Activated CD4-positive, alpha-beta T cell treated with anti-CD3 and anti-CD28 coated beads for 1 hour (primary cell): Measurements from ENCODE around the gene KDSR.

ENCODE experiments used
- DNase-seq: peaks from one replicate; pipeline ENCODE4 v3.0.0-alpha.2; 2020

Gene KDSR, protein sequence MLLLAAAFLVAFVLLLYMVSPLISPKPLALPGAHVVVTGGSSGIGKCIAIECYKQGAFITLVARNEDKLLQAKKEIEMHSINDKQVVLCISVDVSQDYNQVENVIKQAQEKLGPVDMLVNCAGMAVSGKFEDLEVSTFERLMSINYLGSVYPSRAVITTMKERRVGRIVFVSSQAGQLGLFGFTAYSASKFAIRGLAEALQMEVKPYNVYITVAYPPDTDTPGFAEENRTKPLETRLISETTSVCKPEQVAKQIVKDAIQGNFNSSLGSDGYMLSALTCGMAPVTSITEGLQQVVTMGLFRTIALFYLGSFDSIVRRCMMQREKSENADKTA

DNA sequence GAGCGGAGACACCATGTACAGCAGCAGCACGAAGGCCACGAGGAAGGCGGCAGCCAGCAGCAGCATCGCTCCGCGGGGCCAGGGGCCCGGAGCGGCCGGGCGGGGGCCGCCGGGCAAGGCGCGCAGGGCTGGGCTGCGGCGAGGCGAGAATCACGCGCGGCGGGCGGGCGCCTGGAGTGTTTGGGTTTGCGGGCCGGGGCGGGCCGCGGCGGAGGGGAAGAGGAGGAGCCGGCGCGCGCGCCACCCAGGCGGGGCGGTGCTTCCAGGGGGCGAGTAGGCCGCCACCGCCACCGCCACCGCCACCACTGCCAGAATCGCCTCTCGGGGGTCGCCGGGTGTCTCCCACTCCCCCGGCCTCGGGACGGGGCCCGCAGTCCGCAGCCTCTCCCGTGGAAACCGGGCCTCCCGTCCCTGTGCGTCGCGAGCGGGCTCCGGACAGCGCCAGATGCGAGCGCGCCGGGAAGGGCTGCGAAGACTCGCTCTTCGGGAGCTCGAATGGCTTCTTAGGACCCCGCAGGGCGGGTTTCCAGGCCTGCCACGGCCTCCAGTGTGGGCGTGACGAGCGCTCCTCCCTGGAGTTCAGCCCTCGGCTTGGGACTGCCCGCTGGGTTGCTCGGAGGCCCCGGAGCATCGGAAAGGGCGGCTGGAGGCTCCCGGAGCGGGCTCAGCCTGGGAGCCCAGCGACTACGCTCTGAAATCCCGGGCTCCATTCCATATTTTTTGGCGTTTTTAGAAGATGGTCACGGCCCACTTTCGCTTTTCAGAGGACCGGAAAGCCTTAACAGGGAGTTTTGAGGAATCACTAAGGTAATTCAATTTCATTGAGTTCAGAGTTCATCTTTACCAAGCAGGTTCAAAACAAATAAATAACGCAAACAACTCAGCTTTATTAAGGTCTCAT, at the start of gene KDSR:
KDSR (minus strand) TSS at position 154 of the 901 bp plus-strand sequence; CDS start at position 66, 88 bp downstream.
- peak; percentile 66 for DNase-seq

DNA sequence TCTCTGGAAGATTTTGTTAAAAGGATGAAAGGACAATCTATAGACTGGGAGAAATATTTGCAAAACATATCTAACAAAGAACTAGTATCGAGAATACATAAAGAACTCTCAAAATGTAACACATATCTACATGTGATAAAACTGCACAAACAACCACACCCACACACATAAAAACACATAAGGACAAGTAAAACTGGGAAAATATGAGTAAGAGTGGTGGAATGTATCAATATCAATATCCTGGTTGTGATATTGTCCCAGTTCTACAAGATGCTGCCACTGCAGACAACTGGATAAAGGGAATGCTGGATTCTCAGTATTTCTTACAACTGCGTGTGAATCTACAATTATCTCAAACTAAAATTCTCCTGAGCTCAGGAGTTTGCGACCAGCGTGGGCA, 45.9 kb upstream of the KDSR start:
- DNase-seq, result no peak

DNA sequence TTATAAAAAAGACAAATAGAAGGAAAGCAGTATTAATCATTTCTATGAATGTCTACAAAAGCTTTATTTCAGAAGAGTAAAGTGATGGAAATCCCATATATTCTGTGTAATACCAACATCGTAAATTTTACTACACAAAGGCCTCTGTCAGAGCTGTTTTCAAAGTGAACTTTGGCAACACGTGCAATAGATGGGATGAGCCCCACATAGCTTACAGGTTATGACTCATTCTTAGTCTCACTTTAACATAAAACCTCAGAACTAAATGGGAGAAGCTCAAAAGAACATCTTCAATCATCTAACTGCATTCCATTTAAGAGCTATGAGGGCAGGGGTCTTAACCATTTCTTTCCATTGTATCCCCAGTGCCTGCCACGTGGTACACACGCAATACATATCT, 43.8 kb upstream of the KDSR start:
- DNase-seq, result no peak

DNA sequence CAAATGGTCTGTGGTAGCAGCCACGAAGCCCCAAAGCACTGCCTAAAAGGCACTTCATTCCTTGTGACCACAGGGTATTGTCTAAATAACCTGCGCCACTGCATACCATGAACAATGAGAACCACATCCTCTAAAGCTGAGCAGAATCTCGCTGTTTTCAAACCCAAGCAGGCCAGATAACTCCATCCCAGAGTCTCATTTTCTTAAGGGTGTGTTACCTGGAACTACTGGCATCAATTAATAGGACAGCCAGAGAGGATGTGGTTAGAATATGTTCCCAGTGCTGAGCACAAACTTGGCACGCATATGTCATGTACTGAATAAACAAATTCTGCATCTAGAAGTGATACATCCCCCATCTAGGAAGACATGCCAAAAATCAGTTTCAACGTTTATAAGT, 42.3 kb upstream of the KDSR start:
- no peak for DNase-seq

DNA sequence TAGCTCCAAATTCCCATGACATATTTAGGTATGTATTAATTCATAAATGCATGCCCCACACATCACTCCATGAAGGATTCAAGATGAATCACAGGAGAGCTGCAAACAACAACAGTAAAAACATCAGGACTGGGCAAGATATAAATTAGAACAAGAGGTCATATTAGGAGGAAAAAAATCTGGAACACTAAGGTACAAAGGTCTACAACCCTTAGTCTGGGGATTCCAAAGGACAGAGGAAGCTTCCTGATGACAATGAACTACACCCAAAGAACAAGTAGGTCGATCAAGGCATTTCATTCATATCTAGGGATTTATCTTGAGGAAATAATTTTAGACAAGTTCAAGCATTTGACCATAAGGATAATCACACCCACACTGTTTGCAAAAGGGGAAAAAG, 40.7 kb upstream of the KDSR start:
- DNase-seq, result no peak

DNA sequence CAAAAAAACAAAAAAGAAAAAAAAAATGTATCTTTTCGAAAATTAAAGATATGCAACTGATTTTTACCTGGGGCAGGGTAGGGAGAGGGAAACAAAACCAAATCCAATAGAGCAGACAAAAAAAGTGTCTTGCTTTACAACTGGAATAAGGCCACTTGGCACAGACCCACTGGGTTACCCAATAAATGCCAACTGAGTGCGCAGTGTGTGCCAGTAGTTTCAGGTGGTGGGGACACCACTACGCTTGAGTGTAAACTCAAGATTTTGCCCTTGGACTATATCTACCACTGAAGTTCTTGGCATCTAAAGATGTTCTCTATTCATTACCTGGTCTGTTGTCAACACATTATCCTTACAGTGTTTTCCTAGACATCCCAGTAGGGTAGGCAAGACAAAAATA, 39.0 kb upstream of the KDSR start:
- no peak for DNase-seq

DNA sequence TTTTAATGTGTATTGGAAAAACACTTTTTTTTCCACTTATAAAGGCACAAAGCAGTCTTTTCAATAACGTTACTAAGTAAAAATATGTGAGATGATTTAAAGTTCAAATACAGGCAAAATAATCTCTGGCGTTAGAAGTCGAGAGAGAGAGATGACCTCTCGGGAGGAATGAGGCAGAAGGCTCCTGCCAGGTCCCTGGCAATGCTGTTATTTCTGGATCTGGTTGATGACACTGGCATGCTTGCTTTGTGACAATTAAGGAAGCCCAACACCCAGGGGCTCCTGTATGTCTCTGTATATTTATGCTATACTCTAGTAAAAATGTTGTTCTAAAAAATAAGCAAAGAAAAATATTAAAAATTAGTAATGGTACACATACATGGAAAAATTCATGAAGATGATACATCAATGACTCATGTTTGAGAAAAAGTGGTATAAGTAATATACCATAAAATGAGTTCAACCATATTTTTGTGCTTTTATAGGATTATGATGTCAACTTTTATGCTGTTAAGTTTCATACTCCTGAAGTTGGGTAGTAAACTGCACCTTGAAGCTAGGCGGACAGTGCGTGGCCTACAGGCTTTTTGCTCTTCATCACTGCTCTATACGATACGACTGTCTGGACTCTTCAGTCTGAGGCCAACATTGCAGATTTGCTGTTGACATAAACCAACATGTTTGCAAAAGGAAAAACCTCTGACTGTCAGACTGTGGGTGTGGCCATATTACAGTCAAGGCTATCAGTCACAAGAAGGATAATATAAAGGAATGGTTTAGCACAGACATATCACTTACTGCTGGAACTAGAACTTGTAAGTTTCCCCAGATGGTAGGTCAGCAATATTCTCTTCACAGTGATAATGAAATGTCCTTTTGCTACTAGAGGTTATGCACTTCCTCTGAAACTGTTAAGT, 35.5 kb upstream of the KDSR start:
- DNase-seq, result no peak

DNA sequence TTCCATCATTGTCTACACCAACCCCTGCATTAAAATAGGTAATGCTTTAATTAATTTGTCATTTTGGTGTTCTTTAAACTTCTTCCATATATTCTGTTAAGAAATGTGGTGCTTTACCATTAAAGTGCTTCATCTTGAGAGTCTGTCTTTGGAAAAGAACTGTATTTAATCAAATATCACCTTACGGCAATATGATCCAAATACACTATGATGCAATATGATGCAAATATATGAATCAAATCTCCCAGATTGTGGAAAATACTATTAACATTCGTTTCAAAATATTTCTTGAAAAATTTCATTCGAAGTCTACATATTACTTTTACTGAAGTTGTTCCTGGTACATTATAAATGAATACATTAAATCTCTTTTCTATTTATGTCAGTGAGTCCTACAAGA, 32.3 kb upstream of the KDSR start:
- no peak for DNase-seq

DNA sequence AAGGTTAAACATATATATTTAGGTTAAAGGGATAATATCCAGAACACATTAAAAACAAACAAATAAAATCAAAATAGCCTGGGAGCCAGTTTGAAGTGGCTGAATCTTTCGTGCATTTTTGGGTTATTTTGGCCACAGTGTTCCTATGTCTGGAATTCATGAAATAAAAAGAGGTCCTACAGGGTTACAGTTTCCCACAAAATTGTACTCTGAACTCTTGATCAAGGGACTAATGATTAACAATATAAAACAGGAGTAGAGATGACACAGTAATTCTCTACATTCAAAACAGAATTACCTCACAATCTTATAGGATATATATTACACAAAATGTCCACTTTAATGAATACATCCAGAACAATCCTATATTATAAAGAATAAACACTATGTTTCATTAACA, 30.3 kb upstream of the KDSR start:
- DNase-seq, result no peak

DNA sequence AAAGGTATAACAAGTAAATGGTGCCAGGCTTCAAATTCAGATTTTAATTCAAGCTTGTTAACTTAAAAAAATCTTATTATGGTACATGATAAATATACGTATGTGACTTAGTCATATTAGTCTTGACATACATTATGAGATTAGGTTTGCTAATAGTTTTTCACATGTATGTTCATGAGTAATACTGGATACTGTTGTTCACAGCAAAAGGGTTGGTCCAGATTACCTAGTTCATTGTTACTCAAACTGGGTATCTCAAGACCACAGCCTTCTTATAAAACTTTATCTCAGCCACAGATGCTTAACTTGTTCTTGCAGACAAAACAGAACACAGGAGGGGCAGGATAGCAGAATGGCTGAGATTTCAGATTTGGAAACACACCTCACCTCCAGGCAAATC, 28.5 kb upstream of the KDSR start:
- DNase-seq, result no peak

DNA sequence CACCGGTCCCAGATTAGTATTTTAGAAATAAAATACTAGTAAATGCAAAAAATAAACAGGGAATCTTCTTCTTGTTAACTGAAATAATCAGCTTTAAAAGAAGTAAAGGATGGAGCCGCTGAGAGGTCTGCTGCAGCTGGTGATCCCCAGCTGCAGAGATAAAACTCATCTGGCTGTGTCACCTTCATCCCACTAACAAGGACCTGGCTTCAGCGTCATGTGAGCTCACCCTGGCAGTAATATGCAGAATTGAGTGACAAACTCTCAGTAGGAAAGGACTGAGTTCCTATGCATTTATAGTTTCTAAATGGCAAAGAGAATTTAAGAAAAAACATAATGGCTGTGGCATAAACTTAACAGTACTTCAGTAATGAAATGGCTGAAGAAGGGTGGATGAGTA, 27.9 kb upstream of the KDSR start:
- no peak for DNase-seq

DNA sequence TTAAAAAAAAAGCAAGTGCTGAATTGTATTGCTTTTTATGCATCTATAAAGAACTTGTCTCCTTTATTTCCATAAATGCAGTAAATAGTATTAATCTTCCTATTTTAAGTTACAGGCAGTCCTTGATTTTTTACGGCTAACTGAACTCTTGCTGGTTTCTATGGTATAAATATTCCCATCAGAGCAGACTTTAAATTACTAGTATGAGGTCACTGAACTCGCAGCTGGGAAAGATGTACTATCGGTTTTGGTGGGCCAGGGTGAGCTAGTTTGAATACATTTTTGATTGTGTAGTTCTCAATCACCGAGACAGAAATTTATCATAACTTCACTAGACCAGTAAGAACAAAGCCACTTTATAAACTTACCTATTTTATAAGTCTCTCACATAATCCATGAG, 20.9 kb upstream of the KDSR start:
- DNase-seq, result no peak

DNA sequence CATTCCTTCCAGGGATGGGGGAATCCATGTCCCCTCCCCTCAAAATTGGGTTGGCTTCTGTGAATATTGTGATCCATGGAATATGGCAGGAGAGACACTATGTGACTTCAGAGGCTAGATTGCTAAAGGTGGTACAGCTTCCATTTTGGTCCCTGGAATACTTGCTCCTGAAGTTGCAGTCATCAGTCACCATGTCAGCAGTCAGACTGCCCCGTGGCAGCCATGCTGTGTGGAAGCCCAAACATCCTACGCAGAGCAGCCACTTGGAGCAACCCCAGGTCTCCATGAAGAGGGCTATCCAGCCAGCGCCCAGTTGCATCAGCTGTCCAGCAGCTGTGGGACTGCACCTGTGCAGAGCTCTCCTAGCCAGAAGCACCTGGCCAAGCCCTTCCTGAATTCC, 15.8 kb upstream of the KDSR start:
- DNase-seq, result no peak

DNA sequence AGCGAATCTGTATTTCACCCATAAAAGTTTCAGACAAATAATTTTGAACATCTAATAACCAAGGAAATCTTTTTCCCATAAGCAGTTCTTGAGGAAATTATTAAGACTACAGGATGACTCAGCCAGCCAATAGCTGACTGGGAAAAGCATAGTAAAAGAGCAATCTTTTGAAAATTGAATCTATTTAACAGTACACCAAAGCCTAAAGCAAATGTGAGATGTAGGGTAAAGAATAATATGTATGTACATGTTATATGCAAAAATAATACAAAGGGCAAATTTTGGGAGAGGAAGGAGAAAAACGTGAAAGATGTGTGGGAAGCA, 12.6 kb upstream of the KDSR start:
- DNase-seq, result no peak

DNA sequence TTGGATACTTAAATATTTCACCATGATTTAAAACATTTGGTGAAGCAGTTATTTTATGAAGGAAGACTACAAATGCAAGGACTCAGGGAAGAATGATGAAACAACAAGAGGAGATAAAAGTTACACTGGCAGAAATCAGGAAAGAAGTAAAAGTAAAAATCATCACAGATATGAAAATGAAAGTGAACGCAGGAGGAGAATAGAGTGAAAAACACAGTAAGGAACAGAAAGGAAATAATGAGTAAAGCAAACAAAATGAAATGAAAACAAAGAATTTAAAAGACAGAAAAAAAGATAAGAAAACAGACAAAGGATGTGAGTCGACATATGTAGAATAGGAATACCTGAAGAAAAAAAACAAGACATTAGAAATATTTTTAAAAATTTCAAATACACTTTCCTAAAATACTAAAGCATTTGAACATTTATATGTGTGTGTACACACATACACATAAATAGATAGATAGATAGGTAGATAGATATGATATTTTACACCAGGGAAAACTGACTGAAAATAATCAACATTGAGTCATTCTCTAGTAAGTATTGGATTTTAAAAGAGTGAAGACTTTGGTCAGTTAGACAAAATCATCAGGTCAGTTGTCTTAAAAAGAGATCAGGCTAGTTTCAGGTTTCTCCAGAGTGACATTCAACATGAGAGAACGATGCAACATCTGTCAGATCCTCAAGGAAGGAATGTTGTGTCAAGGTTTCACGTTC, 12.1 kb upstream of the KDSR start:
- DNase-seq, result no peak

DNA sequence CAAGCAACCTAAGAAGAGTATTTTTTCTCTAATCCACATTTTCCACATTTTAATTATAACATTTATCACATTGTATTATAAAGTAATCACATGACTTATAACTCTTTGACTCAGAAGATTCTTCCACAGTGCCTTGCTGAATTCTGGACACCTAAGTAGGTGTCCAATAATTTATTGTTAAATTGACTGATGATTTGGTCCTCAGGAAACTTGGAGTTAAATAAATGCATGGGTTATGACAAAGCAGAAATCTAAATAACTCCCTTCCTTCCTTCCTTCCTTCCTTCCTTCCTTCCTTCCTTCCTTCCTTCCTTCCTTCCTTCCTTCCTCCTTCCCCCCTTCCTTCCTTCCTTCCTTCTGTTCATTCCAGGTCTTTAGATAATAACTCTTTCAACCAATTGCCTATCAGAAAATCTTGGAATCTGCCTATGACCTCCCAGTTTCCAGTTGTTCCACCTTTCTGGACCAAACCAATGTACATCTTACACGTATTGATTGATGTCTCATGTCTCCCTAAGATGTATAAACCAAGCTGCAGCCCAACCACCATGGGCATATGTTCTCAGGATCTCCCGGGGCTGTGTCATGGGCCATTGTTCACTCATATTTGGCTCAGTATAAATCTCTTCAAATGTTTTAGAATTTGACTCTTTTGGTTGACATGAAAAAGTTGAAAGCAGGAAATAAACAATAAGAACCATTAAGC, 10.4 kb upstream of the KDSR start:
- DNase-seq, result no peak

DNA sequence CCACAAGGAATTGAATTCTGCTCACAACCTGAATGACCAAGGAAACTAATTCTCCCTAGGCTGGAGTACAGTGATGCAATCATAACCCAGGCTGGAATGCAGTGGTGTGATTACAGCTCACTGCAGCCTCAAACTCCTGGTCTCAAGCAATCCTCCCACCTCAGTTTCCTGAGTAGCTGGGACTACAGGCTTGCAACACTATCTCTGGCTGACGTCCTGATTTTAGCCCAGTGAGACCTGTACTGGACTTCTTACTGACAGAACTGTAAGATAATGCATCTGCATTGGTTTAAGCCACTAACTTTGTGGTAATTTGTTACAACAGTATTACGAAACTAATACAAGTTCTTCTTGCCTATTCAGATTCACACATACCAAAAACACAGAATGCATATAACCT, 9.5 kb upstream of the KDSR start:
- no peak for DNase-seq

DNA sequence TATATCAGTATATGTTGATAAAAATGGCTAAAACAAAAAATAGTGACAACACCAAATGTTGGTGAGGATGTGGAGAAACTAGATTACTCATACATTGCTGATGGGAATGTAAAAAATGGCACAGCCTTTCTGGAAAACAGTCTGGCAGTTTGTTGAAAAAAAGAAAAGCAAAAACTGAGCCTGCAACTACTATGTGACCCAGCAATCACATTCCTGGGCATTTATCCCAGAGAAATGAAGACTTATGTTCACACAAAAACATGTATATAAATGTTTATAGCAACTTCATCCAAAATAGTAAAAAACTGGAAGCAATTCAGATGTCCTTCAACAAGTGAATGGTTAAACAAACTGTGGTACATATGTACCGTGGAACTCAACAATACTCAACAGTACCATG, 7.5 kb upstream of the KDSR start:
- no peak for DNase-seq

DNA sequence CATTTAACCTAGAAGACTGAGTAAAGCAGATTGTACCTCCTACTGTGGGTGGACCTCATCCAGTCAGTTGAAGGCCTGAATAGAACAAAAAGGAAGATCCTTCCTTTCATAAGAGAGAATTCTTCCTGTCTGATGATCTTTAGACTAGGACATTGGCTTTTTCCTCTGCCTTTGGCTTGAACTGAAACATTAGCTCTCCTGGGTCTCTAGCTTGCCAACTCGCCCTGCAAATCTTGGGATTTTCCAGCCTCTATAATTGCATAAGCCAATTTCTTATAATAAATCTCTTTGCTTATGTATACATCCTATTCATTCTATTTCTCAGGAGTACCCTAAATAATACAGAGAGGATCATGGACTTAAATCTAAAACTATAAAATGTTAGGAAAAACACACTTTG, 6.2 kb upstream of the KDSR start:
- no peak for DNase-seq

DNA sequence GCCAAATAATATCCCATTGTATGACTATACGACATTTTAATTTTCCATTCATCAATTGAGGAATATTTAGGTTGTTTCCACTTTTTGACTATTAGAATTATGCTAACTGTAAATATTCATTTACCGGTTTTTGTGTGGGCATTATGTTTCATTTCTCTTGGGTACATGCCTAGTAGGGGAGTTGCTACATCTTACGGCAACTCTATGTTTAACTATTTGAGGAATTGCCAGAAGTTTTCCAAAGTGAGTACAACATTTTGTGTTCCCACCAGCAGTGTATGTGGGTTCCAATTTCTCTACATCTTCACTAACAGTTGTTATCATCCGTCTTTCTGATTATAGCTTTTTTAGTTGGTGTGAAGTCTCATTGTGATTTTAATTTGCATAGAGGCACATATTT, 1.6 kb upstream of the KDSR start:
- no peak for DNase-seq

DNA sequence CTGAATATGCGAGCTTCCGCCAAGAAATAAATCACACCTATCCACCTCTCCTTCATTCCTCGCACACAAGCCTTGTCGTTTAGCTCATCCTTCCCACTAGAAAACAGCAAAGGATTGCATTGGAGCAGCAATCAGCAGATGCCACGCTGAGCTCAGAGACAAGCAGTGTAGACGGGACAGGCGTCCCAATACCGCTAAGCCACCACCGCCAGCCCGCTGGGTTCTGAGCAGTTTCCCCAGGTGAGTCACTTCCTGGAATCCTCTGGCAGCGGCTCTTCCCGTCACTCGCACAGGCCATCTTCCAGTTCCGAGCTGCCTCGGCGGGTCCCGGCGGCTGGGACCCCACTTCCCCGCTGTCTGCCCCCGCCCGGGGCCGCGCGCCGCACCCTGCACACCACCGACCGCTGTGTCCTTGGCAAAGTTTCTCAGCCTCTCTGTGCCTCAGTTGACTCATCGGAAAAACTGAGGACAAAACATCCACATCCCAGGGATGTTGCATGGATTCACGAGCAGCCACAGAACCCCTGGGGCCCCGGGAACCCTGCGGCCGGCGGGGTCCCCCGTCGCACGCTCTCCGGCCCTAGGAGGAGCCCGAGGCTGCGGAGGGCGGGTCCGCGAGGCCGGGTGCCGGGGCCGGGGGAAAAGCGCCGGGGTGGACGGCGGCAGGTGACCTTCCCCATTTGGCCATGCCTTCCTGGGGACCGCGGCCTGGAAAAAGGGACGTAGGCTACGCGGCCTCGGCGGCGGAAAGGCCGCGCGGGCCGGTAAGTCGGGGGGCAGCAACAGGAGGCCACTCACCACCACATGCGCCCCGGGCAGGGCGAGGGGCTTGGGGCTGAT, 573 bp downstream of the KDSR start:
- DNase-seq, result peak; percentile 50
